HG03442 (cell line): ENCODE measurements around the gene LRRC49.
"Not testable (repeated sequence)": the region's sequence is repeated elsewhere in the genome, so short reads cannot be mapped to it uniquely, and the experiment has no call there.

Source experiments
- ATAC-seq: cut with Tn5 transposase; IDR thresholded peaks from one replicate; pipeline ENCODE4 v1.9.1; 2021; ENCODE audit warnings: mild to moderate bottlenecking, moderate library complexity; ENCODE audit not compliant: unreplicated experiment

Gene LRRC49

GRCh38 chr15:70974004-70974832, 81.6 kb downstream of the LRRC49 start:
- ATAC-seq: no peak

DNA sequence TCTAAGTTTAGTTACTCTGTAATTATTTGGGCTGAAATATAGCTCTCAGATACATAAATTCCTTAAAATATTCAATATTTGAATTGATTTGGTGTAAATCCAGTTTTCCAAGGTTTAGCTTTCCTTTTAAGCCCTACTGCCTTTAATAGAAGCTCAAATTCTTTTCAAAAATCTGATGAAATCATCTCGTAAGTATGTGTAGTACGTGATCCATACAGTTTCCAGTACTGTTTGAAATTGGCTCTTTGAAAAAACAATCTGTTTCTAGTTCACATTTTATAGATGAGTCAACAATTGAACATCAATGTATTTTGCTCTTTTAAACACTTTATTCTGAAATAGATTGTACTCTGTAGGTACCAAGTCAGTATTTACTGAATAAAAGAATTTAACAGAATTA, 84.2 kb downstream of the LRRC49 start:
- ATAC-seq: no peak

DNA sequence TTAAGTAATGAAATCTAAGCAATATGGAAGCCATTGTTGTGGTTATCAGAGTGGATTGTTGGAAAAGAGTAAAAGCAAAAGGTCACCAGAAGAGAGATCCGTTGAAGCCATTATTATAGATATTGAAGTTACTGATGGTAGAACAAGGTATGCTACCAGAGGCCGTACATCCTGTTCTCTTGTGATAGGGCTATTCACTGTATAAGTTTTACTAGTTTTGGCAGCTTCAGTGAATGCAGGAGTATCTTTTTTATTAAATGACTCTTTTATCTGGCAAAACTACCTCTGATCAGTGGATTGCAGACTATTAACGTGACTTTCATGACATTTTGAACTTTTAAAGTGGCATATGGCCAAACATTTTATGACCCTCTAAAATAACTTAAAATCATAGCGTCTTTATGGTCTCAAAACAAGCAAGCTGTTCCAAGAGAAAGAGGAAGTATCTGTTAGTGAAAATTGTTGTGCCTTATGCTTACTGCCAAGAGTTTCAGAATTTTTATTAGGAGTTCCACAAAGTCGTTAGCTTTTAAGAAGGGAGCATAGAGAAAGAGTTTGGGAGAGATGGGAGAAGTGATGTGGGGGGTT, 102.9 kb downstream of the LRRC49 start:
- no peak for ATAC-seq

DNA sequence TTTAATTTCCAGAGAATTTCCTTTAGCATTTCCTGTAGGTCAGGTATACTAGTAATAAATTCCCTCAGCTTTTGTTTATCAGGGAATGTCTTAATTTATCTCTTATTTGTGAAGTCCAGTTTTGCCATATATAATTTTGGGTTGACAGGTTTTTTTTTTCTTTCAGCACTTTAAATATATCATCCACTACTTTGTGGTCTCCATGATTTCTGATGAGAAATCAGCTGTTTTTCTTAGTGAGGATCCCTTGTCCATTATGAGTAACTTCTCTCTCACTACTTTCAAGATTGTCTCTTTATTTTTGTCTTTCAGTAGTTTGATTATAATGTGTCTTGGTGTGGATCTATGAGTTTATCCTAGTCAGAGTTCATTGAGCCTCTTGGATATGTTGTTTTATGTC, 105.7 kb downstream of the LRRC49 start:
- ATAC-seq: no peak

- ATAC-seq: no peak
These were observed 109.7 kb downstream of the LRRC49 start for GRCh38 chr15:71002316-71002715.

GRCh38 chr15:71003319-71003718, 110.7 kb downstream of the LRRC49 start:
- no peak for ATAC-seq

GRCh38 chr15:71004506-71004905, 111.9 kb downstream of the LRRC49 start:
- ATAC-seq: not testable (repeated sequence)

- no peak for ATAC-seq
These were observed 113.3 kb downstream of the LRRC49 start for GRCh38 chr15:71005895-71006294.

DNA sequence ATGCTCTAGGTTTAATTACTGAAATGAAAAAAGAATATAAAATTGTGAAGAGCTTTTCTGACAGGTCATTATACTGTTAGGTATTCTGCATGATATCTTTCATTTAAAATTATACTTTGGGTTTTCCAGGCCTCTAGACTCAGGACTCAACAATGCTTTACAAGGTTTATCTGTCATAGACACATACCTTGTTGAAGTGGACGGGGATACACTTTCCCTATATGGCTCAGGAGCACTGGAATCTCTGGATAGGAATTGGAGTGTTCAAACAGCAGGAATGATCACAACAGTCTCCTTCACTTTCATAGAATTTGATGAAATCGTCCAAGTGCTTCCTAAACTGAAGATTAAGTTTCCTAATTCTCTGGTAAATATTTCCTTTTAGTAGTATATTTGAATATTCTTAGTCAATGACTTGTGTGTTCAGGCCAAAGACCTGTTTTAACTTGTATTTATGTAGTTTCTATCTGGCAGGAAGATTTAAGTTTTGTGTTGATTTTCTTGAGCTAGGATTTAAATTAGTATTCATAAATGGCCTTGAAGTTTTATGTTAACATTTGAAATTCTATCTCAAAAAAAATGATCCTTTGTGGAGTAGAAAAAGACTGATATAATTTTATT, 115.7 kb downstream of the LRRC49 start:
- ATAC-seq: no peak

GRCh38 chr15:71010472-71010871, 117.8 kb downstream of the LRRC49 start:
- ATAC-seq: no peak

GRCh38 chr15:71010997-71011396, 118.4 kb downstream of the LRRC49 start:
- ATAC-seq: no peak

- no peak for ATAC-seq
These were observed 119.0 kb downstream of the LRRC49 start for GRCh38 chr15:71011503-71012155.

- ATAC-seq: no peak
These were observed 120.8 kb downstream of the LRRC49 start for GRCh38 chr15:71013446-71013845.

DNA sequence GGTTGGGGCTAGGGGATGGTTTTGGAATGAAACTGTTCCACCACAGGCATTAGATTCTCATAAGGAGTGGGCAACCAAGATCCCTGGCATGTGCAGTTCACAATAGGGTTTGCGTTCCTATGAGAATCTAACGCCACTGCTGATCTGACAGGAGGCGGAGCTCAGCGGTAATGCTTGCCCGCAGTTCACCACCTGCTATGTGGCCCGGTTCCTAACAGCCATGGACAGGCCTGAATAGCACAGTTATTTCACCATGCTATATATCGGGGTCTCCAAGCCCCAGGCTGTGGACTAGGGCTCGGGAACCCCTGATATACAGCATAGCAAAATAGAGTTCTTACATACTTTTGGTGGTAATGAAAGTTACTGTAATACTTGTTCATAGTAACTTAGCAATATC, 122.7 kb downstream of the LRRC49 start:
- no peak for ATAC-seq

DNA sequence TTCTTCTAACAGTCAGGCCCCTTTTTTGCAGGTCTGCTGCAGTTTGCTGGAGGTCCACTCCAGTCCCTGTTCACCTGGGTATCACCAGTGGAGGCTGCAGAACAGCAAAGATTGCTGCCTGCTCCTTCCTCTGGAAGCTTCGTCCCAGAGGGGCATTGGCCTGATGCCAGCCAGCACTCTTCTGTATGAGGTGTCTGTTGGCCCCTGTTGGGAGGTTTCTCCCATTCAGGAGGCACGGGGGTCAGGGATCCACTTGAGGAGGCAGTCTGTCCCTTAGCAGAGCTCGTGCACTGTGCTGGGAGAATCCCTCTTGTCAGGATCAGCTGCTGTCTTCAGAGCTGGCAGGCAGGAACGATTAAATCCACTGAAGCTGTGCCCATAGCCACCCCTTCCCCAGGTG, 138.6 kb downstream of the LRRC49 start:
- not testable (repeated sequence) for ATAC-seq

DNA sequence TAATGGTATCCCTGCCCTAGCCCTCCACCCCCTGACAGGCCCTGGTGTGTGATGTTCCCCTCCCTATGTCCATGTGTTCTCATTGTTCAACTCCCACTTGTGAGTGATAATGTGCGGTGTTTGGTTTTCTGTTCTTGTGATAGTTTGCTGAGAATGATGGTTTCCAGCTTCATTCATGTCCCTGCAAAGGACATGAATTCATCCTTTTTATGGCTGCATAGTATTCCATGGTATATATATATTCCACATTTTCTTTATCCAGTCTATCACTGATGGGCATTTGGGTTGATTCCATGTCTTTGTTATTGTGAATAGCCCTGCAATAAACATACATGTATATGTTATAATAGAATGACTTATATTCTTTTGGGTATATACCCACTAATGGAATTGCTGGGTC, 142.9 kb downstream of the LRRC49 start:
- ATAC-seq: not testable (repeated sequence)

DNA sequence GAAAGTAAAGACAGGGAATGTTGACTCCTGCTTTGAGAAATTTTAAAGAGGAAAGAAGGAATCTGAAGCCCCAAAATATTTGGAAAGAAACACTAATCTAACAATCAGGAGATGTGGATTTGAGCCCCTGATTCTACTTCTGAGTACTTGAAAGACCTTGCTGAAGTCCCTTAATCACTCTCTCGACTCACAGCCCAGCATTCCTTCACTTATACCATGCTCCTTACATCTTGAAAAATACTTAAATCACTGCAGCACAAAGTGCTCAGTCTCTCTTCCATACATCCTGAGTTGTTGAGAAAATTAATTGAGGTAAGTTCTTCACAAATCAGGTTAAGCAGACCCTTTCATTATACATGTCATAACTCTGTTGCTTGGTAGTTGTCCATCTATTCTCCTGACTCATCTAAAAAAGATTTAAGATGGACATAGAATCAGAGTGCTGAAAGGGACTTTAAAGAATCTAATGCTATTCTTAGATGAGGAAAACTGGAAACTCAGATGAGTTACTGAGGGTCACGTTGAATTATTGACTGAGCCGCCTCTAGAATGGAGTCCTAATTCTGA, 149.8 kb downstream of the LRRC49 start:
- no peak for ATAC-seq

DNA sequence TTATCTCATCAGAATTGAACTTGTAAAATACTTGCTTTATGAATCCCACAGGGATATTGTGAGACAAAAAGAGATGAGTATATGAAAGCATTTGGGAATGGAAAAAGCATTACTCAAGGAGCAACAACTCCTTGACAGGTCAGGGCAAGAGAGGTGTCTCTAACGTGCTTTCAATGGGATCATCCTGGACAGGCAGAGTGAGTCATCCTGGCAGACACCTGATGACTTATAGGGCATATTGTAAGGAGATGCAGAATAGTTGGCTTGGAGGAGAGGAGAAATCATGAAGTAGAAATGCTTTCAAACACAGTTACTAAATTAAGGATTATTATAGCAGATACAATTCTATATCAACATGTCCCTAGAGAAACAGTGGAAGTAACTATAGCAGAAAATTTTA, 150.7 kb downstream of the LRRC49 start:
- no peak for ATAC-seq

GRCh38 chr15:71044006-71044405, 151.4 kb downstream of the LRRC49 start:
- ATAC-seq: no peak

GRCh38 chr15:71046146-71046545, 153.5 kb downstream of the LRRC49 start:
- ATAC-seq: not testable (repeated sequence)
